TTC549 (cell line): Measurements from ENCODE around the gene DNAH17.

Experiments used
- FAIRE-seq: peaks from 2 replicates; lab custom pipeline; 2012; peaks lifted over from hg19 to GRCh38; lab: Jason Lieb, UNC

DNAH17 gene, protein sequence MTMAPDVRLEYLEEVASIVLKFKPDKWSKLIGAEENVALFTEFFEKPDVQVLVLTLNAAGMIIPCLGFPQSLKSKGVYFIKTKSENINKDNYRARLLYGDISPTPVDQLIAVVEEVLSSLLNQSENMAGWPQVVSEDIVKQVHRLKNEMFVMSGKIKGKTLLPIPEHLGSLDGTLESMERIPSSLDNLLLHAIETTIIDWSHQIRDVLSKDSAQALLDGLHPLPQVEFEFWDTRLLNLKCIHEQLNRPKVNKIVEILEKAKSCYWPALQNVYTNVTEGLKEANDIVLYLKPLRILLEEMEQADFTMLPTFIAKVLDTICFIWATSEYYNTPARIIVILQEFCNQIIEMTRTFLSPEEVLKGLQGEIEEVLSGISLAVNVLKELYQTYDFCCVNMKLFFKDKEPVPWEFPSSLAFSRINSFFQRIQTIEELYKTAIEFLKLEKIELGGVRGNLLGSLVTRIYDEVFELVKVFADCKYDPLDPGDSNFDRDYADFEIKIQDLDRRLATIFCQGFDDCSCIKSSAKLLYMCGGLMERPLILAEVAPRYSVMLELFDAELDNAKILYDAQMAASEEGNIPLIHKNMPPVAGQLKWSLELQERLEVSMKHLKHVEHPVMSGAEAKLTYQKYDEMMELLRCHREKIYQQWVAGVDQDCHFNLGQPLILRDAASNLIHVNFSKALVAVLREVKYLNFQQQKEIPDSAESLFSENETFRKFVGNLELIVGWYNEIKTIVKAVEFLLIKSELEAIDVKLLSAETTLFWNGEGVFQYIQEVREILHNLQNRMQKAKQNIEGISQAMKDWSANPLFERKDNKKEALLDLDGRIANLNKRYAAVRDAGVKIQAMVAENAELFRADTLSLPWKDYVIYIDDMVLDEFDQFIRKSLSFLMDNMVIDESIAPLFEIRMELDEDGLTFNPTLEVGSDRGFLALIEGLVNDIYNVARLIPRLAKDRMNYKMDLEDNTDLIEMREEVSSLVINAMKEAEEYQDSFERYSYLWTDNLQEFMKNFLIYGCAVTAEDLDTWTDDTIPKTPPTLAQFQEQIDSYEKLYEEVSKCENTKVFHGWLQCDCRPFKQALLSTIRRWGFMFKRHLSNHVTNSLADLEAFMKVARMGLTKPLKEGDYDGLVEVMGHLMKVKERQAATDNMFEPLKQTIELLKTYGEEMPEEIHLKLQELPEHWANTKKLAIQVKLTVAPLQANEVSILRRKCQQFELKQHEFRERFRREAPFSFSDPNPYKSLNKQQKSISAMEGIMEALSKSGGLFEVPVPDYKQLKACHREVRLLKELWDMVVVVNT (N-terminal part only)

DNA sequence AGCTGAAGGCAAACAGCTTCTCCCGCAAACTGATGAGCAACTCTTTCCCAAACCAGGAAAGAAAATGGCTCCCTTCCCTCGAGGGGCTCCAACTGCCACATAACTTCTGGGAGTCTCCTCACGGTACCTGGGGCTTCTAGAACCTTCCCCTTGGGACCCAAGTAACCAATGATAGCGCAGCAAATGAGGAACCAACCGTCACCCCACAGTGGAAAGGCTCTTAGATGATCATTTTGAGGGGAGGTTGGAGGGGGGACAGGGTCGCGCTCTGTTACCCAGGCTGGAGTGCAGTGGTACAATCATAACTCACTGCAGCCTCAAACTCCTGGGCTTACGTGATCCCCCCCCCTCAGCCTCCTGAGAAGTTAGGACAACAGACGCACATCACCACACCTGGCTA, at the start of gene DNAH17:
DNAH17 (minus strand) TSS at position 101 of the 400 bp plus-strand sequence. CDS start 2,339 bp downstream, outside the sequence.
- FAIRE-seq: no peak

DNA sequence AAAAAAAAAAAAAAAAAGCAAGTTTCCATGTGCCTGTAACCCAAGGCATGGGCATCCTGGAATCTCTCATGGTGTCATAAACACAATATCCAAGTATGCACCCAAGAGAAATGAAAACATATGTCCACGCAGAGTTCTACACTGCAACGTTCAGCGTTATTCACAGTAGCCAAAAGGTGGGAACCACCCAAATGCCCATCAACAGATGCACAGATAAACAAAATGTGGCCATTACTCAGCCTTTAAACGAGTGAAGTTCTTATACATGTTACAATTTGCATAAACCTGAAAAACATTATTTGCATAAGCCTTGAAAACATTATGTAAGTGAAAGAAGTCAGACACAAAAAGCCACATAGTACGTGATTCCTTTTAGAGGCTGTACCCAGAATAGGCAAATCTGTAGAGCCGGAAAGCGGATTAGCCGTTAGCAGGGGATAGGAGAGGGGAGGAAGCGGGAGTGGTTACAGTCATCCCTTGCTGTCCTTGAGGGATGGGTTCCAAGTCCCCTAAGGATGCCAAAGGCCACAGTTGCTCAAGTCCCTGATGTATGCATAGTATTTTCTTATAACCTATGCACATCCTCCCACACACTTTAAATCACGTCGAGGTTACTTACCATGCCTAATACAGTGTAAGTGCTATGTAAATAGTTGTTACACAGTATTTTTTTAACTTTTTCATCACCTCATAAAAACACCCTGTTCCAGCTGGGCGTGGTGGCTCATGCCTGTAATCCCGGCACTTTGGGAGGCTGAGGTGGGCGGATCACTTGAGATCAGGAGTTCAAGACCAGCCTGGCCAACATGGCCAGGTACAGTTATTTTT, 47.3 kb upstream of the DNAH17 start:
- FAIRE-seq: no peak

DNA sequence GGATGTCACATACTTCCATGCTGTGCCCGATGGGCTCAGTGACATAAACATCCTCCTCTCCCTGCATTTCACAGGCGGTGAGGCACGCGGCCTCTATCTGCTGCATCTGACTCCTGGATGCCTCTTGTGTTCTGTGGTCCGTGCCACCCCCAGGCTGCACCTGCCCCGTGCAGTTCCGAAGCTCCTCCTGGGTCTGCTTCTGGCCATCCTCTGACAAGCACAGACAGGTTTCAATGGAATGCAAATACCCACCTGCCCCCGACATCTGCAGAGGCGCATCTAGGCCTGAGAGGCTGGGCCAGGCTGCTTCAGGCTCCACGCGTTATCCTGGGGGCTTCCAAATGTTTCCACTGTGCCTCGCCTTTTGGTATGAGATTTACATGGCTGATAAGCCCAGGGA, 46.3 kb upstream of the DNAH17 start:
- no peak for FAIRE-seq

DNA sequence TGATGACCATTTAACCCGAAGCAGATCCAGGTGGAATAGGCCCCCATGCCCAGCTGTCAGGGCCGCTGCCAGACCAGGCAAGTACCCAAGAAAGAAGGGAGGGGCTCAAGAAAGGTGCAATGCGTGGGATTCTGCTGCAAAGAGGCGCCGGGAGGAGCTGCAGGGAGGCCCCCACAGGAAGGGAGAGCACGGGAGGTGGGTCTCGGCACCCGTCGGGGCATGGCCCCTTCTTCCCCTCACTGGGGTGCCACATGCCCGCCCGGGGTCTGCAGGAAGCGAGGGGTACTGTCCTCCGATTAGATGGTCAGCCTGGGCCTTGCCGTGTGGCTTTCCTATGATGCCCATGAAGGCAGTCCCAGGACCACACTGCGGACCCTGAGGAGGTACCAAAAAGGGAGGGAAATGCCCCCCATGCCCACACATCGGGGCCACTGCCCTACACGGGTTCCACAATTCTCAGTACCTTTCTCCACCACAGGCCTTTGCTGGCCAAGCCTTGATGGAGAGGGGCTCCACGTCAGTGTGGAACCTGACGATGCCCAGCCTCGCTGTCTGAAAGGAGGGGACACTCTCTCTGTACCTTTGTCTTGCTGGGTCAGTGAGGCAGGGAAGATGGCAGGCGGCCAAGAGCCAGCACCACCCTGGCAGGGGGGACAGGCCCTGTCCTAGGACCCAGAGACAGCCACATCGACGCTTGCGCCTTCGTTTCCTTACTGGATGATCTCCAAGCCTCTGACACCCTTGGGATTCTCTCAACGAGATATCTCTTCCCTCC, 45.5 kb upstream of the DNAH17 start:
- no peak for FAIRE-seq

DNA sequence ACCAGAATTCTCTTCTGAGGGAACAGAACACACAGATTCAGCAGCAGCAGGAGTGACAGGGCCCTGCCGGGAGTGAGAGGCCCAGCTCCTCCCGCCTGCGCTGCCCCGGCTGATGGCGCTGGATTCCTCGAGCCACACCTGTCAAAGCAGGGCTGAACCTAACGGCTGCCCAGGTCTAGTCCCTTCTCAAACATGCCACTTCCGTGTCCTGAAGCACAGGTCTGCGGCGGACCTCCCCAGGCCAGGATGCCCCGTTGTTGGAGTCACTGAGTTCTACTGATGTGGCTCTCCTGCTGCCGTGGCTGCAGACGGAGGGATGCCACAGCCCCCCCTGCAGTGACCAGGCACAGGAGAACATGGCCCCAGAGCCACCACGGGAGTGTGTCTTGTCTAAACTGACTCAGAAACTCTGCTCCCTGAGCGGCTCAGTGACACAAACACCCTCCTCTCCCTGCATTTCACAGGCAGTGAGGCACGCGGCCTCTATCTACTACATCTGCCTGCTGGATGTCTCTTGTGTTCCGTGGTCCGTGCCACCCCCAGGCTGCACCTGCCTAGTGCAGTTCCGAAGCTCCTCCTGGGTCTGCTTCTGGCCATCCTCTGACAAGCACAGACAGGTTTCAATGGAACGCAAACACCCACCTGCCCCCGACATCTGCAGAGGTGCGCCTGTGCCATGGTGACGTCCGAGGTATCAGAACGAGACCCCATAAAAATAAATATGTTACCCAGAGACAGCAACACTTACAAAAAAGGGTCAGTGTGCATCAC, 44.7 kb upstream of the DNAH17 start:
- no peak for FAIRE-seq

DNA sequence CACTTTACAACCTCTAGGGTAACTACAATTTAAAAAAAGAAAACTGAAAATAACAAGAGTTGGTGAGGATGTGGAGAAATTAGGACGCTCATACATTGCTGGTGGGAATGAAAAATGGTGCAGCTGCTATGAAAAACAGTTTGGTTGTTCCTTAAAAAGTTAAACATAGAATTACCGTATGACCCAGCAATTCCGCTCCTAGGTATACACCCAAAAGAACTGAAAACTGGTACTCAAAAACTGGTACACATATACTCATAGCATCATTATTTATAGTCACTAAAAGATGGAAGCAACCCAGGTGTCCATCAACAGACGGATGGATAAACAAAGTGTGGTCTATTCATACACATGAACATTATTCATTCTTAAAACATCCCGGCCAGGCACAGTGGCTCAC, 42.9 kb upstream of the DNAH17 start:
- no peak for FAIRE-seq

DNA sequence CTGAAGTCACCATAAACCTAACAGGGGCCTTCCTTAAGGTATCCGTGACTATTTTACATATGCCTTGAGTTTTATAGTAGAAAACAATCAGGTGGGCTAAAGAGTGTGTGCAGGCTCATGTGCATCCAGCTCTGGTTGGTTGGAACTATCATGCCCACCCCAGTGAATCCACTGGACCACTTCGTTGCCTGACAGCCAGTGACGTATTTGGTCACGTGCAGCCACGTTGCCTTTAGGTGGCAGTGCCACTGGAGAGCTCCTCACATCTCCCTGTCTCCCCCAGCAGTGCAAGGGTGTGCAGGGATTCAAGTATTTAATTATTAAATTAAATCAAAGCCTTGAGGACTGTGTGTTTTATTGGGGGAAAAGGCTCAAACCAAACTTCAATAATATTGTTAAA, 42.1 kb upstream of the DNAH17 start:
- FAIRE-seq: no peak

DNA sequence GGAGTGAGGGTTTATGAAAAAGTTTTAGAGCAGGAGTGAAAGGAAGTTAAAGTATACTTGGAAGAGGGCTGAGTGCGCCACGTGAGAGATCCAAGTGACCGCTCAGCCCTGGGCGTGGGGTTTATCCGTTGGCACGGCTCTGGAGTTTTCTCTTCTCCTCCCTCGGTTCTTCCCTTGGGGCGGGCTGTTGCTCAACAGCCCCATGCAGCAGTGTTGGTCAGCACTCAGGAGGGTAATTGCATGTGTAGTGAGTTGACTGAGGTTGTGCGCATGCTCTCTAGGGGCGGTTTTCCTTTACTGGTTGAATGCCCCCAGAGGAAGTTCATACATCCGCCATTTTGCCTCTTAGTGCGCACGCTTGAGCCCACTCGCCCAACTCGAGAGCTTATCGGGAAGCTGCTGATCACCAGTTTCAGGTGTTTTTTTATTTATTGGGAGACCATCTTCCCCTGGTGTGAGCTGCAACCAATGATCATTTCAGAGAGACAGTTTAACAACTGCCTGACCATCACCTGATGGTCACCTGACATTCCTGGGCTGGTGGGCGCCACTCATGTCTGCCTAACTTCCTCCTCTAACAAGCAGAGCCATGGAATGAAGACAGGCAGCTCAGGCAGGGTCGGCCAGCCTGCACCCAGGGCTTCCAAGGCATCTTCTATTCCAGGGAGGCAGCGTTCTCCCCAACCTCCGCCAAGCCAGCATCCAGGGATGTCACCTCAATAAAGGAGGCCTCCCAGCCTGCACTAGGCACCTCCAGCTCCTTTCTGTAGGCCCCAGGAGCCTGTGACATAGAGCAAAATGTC, 41.3 kb upstream of the DNAH17 start:
- FAIRE-seq: no peak

DNA sequence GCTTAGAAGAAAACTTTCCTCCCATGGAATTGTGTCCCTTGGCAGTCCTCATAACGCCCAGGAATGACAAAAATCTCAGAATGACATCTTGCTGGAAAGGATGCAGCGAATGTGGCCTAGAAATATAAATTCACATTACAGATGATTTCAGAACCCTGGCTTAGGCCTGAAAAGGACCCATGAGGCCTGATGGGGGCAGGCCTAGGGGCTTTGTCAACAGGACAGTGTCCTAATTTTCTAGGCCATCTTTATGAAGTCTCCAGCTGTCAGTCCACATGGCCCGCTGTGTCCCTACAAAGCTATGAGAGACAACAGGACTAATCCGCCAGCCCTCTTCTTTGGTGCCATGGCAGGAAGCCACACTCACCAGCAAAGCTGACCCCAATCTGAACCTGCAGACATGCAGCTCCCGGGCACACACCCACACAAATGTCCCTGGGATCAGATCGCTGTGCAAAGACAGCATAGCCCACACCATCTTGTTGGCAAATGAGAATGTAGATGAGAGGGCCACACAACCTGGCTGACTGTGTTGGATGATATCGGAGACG, 40.4 kb upstream of the DNAH17 start:
- no peak for FAIRE-seq

DNA sequence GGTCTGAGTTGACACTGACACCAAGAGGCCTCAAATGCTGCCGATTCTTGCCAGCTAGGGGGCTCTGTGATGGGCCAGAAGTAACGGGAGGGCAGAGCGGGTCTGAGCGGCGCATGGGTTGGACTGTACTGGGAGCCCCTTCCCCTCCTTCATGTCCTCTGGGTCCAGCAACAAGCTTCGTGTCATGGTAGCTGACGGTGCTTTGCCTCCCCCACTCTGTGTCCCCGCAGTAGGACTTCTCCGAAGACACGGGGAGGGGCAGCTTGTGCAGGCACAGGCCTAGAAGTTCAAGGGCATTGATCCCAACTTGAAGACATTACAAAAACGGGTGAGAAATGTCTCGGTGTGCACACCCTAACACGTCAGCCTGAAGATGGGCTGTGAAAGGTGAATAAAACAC, 39.8 kb upstream of the DNAH17 start:
- FAIRE-seq: no peak

DNA sequence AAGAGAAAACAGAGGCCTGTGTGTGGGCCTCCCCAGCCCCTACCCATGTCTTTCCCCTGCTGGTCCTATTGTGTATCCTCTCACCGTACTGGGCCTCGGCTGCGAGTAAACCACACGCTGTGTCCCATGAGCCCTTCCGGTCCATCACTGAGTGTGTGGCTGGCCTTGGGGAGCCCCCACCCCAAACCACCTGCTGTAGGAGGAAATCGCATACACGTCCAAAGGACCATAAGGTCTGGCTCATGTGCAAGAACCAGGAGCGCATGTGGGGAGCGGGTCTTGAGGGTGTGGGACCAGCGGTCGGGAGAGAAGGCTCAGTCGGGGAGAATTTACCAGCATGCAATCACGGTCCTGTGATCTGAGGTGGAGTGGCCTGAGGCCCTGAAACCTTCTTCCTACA, 38.4 kb upstream of the DNAH17 start:
- FAIRE-seq: no peak

DNA sequence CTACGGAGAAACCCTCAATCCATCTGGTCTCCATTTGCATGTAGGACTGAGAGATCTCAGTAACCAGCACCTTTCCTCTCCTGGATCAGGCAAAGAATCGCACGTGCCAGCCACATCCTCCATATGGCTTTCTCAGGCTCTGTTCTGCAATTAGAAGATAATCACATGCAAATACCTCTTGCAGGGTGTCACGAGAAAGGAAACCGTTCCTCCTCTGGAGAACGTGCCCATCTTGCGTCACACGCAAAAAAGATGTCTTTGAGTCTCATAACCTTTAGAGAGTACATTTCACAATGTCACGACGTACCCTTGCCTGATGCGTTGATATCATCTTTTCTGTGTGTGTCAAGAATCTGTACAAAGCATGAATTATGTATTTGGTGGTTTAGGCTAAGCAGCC, 36.2 kb upstream of the DNAH17 start:
- no peak for FAIRE-seq

DNA sequence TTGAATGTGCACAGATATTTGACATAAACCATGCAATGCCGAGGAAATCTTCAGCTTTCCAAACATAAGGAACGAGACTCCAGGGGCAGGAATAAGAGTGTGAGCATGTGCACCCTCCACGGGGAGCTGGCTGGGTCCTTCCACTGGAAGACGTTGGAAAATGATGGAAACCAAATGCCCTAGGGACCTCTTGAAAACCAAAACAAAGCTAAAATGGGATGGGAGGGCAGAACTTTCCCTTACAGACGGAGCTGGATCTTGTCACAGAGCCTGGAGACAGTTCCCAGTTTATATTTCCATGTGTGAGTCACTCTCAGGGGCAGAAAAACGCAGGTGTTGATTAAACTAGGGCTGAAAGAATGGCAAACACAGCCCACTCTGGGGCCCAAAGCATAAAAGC, 34.4 kb upstream of the DNAH17 start:
- no peak for FAIRE-seq

DNA sequence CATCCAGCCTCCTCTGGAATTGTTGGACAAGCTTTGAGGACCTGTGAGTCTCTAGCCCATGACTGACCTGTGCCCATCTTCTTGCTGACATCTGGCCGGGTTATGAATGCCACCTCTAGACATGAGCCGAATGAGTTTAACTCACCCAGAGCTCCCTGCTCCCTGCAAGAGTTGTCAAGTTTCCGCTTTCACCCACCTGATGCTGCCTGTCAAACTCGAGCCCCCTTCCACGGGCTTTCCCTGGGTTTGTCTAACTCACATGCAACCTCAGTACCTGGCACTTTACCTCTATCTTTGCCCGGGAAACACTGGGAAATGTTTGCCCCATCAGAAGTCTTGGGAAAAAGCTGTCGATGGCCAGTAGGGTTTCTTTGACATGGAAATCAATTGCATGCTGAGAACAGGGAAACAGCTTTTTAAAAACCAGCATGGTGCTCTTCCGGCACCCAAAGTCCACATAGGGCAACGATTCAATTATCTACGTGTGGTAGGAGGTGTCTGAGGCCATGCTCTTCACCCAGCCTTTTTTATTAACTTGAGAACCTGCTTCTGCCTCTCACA, 33.8 kb upstream of the DNAH17 start:
- no peak for FAIRE-seq

DNA sequence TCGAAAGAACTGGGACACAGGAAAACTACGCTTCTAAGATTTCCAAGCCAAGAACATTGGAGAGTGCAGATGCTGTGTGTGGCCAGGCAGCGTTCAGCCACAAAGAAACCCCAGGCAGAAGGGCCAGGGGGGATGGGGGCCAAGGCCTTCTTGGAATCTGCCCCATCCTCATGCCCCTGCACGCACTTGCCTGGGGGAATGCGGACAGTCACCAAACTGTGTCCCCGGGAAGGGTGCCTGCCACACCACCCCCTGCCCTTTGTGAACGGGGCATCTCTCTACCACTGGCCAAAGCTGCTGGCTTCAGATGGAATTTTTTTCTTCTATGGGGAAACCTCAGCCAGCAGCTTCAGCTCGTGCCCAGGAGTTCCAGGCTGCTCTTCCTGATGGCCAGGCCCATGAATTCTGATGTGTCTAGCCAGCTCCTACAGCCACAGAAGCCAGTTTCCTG, 32.0 kb upstream of the DNAH17 start:
- FAIRE-seq: no peak

DNA sequence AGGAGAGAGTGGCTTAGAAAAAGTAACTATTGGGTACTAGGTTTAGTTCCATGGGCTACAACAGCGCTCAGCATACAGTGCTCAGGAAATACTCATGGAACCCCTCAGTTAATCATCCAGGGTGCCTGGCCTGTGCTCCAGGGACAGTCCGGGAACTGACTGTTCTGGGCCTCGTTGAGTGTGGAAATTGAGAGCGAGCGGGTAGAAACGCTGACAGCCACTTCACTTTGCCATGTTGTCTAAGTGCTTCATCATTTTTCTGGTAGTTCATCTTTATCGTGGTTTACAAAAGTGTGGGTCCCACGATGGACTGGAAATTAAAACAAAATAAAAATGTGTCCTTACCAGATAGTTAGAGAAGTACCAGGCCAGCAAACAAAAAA, 31.6 kb upstream of the DNAH17 start:
- FAIRE-seq: no peak

DNA sequence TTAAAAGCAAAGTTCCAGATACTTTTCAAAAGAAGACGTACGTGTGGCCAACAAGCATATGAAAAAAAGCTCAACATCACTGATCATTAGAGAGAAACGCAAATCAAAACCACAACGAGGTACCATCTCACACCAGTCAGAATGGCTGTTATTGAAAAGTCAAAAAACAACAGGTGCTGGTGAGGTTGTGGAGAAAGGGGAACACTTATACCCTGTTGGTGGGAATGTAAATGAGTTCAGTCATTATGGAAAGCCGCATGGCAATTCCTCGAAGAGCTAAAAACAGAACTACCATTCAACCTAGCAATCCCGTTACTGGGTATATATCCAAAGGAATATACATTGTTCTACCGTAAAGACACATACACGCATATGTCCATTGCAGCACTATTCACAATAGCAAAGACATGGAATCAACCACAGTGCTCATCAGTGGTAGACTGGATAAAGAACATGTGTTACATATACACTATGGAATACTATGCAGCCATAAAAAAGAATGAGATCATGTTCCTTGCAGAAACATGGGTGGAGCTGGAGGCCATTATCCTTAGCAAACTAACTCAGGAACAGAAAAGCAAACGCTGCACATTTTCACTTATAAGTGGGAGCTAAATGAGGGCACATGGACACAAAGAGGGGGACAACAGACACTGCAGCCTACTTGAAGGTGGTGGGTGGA, 31.1 kb upstream of the DNAH17 start:
- FAIRE-seq: no peak

DNA sequence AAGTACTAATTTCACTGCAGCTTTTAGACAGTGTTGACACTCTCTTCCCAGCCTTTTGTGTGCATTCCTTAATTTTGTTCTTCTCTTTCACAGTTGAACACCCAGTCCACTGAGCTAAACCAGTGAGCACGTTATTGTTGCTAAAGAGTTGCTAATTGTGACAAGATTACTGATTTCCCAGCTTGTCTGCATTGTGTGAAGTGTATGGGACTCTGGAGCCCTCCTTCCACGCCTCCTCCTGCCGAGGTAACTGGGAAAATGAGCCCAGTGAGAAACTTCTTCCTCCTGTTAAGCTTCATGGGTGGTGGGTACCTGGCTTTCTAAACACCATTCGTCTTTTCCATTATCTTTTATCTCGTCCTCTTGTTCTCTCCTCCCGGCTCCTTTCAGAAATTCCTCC, 29.8 kb upstream of the DNAH17 start:
- no peak for FAIRE-seq
